Activated CD4-positive, alpha-beta T cell treated with anti-CD3 and anti-CD28 coated beads, Interleukin-10, Interleukin-2, amounts not matched to agents 100 ng/mL and 50 ng/mL, durations not matched to agents 16 hours and 8 hours (primary cell): ENCODE data around the gene SOBP.

Experiments used
- DNase-seq: peaks from one replicate; pipeline ENCODE4 v3.0.0-alpha.2; 2020

Gene SOBP

GRCh38 chr6:107625264-107625663 lies 135.3 kb downstream of the SOBP start:
- DNase-seq, result no peak

- no peak for DNase-seq
Measured at GRCh38 chr6:107626645-107627044, 136.7 kb downstream of the SOBP start.

- no peak for DNase-seq
Measured at GRCh38 chr6:107627969-107628368, 138.1 kb downstream of the SOBP start.

- no peak for DNase-seq
Measured at GRCh38 chr6:107628878-107629277, 139.0 kb downstream of the SOBP start.

GRCh38 chr6:107629548-107630129 lies 139.7 kb downstream of the SOBP start:
- no peak for DNase-seq

- no peak for DNase-seq
Measured at GRCh38 chr6:107630348-107630977, 140.5 kb downstream of the SOBP start.

GRCh38 chr6:107632381-107633136 lies 142.6 kb downstream of the SOBP start:
- DNase-seq, result no peak

- DNase-seq, result no peak
Measured at GRCh38 chr6:107633680-107634323, 143.9 kb downstream of the SOBP start.

- no peak for DNase-seq
Measured at GRCh38 chr6:107634324-107635056, 144.6 kb downstream of the SOBP start.

- no peak for DNase-seq
Measured at GRCh38 chr6:107635057-107635515, 145.2 kb downstream of the SOBP start.

- DNase-seq, result no peak
Measured at GRCh38 chr6:107636486-107636885, 146.6 kb downstream of the SOBP start.

GRCh38 chr6:107637316-107638315 lies 147.7 kb downstream of the SOBP start:
- no peak for DNase-seq

- no peak for DNase-seq
Measured at GRCh38 chr6:107638493-107638892, 148.6 kb downstream of the SOBP start.

GRCh38 chr6:107639511-107639910 lies 149.6 kb downstream of the SOBP start:
- DNase-seq, result no peak

- no peak for DNase-seq
Measured at GRCh38 chr6:107641071-107641470, 151.2 kb downstream of the SOBP start.

GRCh38 chr6:107641500-107641941 lies 151.6 kb downstream of the SOBP start:
- no peak for DNase-seq

GRCh38 chr6:107642095-107642860 lies 152.4 kb downstream of the SOBP start:
- no peak for DNase-seq

- DNase-seq, result no peak
Measured at GRCh38 chr6:107642861-107643328, 153.0 kb downstream of the SOBP start.

- no peak for DNase-seq
Measured at GRCh38 chr6:107644513-107644912, 154.6 kb downstream of the SOBP start.

GRCh38 chr6:107645740-107646139 lies 155.8 kb downstream of the SOBP start:
- no peak for DNase-seq

GRCh38 chr6:107646176-107646575 lies 156.3 kb downstream of the SOBP start:
- no peak for DNase-seq
